Stimulated activated CD4-positive, alpha-beta T cell treated with anti-CD3 and anti-CD28 coated beads, Interleukin-4, amount 100 ng/mL, for 24 hours (primary cell): Measurements from ENCODE around the gene GRIK4.

Experiments
- DNase-seq: peaks from one replicate; pipeline ENCODE4 v3.0.0-alpha.2; 2020

GRIK4 gene

DNA sequence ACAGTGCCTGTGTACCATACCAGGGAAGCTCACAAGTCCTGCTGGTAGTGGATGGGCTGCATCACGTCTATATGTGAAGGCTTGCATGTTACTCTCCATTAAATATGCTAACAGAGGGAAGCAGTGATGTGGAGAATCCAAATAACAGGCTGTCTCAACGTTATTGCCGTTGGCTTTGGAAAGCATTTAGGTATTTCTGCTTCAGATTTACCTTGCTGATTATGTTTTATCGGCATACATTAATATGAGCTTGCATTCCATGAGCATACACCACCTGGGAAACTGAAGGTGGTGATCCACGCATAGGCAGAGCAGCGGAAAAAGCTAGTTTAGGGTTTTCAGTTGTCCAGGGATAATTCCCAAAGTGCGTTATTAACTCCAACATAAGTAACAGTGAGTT lies 175.0 kb downstream of the GRIK4 start:
- DNase-seq: no peak

GRCh38 chr11:120688163-120688562 lies 176.6 kb downstream of the GRIK4 start:
- no peak for DNase-seq

DNA sequence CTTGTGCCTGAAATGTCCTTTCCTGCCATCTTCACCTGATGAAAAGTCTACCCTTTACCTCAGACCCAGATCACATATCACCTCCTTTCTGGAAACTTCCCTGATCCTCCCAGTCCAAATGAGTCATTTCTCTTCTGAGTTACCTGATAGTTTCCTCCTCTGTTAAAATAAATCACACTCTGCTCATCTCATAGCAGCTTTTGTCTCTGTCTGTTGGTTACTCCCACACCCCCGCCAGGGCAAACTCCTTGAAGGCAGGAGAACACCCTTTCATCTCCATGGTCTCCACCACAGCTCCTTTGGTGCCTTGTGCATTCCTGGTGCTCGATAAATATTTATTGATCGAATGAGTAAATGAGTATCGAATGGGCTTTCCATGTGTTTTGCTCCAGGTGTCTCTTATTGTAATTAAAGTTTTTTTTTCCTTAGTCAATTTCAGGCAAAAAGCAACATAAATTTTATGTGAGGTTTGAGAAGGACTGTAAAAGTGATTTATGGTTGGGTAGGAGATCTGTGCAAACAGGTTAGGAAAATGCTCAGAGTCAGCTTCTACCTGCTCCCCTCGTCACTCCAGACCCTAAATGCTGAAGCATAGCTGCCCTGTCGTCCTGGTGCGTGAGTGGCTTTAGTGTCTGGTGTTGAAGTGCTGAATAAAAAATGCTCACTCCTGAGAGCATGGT lies 178.2 kb downstream of the GRIK4 start:
- DNase-seq: no peak

DNA sequence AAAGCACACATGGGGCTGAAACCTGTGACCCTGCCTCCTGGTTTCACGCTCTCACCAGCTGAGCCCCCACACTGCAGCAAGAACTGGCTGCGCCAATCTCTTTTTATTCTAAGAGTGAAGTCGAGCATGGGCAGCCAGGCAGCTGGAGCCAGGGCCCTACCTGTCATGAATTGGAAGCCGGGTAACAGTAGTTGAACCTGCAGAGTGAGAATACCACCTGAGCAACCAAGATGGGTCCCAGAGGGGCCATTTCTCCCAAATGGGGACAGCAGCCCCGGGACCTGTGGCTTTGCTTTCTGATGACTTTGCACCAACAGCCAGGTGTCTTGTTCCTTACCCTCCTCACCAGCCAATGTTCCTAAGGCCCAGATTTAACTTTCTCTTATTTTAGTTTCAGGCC lies 178.9 kb downstream of the GRIK4 start:
- DNase-seq: no peak

DNA sequence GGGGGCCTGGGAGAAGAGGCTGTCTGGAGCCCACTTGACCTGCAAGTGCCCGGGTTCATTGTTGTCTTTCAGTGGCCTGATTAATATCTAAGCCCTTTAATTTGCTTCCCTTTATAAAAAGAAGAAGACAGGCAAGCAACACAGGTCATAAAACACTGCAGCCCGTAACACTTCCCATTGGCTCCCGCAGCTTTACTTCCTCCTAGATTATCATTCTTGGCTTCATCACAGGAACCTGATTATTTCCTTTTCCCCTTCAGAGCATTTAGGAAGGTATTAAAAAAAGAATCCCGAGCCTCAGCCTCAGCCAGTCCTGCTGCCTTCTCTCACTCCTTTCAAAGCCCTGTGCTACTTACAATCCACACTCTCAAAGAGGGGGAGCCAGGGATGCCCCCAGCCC lies 183.2 kb downstream of the GRIK4 start:
- DNase-seq: no peak

DNA sequence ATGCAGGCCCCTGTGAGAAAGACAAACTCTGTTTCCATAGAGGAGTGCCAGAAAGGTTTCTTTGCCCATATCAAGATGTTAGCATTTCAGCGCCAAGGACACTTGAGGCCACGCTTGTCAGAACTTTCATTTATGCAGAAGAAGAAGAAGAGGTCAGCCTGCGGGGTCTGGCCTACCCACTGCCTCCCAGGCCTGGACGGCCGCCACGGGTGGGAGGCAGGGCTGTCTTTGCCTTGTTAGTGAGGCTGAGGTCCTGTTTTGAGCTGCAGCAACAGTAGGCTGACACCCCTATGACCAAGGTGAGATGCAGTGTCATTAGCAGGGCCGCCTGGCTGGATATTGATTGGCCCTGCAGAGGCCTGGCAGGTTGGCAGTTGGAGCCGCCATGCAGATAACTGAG lies 183.9 kb downstream of the GRIK4 start:
- DNase-seq: no peak

DNA sequence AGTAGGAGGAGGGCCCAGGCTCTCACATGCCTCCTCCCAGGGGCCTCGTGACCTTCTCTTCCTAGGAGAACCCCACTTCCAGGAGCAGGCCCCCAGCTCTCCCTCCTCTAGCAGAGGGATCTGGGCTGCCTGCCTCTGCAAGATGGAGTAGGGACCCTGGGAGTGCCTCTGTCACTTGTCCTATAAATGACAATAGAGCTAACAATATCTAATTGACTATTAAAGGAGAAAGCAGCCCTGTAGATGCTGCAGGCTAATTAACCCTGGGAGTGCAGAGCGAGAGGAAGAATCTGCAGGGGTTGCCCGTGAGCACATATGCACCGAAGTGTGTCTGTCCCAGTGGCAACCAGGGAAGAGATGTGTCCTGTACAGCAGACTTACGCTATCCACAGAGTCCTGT lies 184.4 kb downstream of the GRIK4 start:
- no peak for DNase-seq

GRCh38 chr11:120696597-120697218 lies 185.2 kb downstream of the GRIK4 start:
- DNase-seq: no peak

DNA sequence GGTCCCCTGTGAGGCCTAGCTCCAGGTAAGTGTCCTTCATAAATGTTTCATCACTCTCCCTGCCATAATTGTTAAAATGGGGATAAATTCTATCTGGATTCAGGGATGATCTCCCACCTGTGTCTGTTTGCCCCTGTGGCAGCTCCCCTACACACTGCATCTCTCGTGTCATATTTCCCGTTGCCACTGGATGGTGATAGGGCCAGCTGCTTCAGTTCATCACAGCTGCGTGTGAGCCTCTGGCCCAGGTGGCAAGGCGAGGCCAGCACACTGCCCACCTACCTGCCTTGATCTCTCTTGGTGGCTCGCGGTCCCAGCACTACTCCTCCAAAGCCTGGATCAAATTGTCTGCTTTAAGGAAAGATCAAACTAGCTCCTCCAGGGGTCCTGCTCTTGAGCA lies 187.4 kb downstream of the GRIK4 start:
- no peak for DNase-seq

DNA sequence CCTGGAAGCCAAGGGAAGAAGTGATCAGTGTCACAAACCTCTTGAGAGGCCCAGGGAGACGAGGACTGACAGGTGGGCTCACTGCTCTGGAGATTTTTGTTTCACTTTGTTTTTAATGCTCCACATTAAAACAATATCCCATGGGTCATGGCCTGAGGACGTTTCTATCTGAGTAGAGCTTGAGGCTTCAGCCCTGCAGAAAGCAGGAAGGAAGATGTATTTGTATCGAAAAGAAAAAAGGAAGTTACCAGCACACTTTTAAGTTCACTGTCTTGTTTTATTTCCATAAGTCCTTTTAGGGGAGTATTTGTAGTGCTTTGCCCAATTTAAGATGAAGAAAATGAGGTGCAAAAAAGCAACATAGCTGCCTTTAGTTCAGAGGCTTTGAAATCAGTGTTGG lies 191.1 kb downstream of the GRIK4 start:
- DNase-seq: no peak

GRCh38 chr11:120703358-120704152 lies 192.0 kb downstream of the GRIK4 start:
- no peak for DNase-seq

DNA sequence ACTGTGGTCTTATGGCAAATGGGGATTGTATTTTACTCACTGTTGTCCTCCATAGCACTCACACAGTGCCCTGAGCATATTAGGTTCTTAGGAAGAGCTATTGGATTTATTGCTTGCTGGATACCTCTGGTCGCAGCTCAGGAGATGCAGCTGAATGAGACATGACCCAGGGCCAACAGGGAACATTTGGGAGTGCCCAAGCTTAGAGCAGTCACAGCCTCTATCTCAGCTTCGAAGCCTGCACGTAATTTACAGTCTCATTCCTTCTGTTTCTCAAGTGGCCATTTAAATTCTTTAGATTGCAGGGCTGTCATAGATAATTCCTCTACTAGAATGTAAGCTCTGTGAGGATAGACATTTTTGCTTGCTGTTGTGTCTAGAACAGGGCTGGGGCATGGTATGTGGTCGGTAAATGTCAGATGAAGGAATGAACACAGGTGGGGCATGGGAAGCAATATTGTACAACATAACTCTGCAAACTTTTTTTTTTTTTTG lies 192.8 kb downstream of the GRIK4 start:
- DNase-seq: no peak

DNA sequence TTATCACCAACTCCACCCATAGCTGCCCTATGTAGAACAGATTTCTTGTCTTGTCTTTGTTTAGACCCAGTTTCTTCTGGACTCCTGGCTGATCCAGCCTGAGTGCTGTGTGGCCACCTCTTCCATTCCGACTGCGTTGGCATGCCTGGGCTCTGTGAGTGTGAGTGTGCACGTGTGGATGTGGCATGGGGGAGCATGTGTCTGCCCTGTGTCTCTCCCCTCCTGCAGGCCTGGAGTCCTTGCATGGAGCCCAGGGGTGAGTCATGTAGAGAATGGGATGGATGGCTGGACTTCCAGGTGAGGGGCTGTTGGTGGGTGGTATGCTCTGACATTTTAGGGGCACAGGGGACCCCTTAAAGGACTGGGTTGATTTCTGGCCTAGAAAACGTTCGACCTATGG lies 194.7 kb downstream of the GRIK4 start:
- no peak for DNase-seq

- DNase-seq: no peak
These were observed 195.6 kb downstream of the GRIK4 start for GRCh38 chr11:120707098-120707497.

GRCh38 chr11:120707663-120708062 lies 196.1 kb downstream of the GRIK4 start:
- no peak for DNase-seq

DNA sequence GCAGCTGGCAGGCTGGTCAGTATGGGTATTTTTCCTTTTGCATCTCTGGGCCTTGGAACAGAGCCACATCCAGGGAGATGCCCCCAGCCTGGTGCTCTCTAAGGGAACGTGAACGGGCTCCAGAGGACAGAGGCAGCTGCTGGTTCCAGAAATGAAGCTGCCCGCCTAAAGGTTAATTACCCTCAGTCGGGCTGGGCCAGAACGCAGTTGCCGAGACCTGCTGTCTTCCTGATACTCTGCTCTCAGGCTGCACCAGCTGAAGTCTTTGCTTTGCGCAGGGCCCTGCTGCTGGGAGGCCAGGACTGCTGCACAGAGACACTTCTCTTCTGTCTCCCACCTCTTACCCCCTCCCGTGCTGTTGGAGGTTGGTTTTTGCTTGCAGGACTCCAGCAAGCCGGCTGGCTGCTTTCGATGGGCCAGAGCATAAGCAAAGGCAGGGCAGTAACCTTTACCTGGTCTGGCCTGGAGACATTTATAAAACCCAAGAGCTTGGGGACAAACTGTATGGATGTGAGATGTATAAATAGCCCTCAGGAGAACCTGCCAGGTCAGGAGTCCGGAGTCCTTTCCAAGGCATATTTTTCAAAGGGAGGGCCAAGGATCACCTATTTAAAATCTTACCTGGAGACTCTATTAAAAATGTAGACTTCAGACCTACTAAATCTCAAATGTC lies 197.1 kb downstream of the GRIK4 start:
- no peak for DNase-seq

DNA sequence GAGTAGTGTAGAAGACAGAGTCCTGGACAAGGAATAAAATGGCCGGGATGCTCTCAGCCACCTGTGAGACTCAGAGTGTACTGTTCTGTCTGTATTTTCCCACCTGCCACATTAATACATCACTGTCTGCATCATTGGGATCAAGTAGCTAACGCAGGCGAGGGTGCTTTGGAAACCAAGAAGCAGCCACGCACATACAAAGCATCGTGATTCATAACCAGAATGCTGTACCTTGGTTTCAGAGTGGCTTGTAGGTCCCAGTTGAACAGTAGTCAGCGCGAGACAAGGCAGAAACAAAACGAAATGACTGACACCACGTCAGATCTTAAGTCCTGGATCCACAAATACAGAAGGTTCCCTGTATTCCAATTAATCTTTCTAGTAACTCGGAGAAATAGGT lies 198.3 kb downstream of the GRIK4 start:
- DNase-seq: no peak

DNA sequence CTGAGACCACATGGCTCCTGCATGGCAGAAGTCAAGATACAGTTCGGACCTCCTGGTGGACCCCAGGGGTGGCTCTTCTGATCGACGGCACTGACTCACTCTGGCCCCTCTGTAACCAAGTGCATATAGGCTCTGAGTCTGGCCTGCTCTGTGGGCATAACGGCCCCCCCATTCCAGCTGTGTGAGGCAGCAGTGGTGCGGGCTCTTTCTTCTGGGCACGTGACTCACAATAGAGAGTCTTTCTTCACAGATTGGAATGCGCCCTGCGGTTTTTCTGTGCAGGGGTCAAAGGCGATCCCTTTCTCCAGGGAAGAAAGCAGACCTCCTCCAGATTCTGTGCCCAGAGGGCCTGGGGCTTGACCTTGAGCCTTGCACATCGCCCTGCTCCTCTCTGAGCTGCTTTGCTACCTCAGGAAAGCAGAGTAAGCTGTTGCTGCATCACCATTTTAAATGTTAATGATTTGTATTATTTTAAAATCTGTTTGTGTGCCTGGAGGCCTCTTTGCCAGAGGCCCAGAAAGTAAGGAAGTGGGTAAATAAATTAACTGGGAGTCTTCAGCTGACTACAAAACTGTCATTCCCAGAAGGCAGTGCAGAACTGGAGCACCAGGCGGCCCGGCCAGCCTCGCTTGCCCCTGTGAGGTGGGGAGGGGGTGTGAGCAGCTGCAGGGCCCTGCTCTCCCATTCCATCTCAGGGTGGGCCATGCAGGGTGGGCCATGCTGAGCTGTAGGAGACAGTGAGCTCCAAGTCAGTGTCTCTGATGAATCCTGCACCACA lies 199.0 kb downstream of the GRIK4 start:
- DNase-seq: no peak

DNA sequence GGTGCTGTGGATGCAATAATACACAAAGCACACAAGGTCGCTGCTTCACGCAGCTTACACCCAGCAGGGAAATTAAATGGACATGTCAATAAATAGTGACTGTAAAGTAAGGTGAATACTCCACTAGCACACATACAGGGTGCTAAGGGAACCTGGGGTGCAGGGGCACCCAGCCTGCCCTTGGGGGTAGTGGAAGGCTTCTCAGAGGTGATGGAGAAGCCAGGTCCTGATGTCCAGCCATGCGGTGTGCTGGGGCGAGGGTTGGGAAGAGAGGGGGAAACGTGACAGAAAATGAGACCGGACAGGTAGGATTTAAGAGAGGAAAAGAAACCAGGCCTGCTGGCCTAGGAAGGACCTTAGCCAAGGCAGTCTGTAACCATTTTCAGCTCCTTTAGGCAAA lies 200.5 kb downstream of the GRIK4 start:
- no peak for DNase-seq

GRCh38 chr11:120712881-120713280 lies 201.3 kb downstream of the GRIK4 start:
- no peak for DNase-seq

DNA sequence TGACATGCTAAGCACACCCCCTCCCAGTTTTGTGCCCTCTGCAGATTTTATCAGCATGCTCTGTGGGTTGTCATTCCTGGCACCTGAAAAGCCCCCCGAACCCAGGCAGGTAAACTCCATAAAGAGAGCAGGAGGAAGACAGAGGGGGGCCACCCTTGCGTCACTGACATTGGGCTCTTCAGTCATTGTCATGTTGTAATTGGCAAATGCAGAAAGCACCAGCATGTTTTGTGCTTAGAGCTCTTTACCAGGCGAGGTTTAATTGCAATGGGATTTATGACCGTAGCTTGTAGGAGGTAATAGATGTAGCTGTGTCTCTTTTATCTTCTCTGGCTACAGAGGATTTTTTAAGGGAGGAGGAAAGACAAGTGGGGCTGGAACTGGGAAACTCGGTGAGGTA lies 201.7 kb downstream of the GRIK4 start:
- no peak for DNase-seq

DNA sequence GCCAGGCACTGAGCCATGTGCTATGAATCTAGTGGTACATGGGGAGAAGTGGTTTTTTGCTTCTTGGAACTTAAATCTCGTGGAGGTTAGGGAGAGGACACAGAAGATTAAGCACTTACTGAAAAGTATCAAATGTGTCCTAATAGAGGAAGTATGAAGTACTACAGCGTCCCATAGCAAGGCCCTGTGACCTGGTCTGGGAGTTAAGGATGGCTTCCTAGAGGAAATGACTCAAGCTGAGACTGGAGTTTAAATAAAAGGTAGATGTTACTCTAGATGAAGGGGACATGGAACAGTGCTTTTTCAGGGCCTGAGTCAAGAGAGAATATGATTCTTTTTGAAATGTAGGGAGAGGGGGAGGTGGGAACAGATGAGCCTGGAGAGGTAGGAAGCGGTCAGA lies 202.9 kb downstream of the GRIK4 start:
- no peak for DNase-seq

- DNase-seq: no peak
These were observed 203.7 kb downstream of the GRIK4 start for GRCh38 chr11:120715239-120715638.
